DND-41 (cell line): Measurements from ENCODE around the gene LTB4R.

ENCODE experiments used
- ATAC-seq: fragments of 200-7000 bp; cut with Tn5 transposase; 3 replicates; pipeline ENCODE4 v1.9.1; 2021; ENCODE audit warnings: low read depth; ENCODE audit not compliant: insufficient read depth
- DNase-seq: peaks from one replicate; pipeline ENCODE4 v3.0.0-alpha.2; 2020
- H2AFZ ChIP-seq: 2 replicates; pipeline ENCODE4 v1.6.0; 2012; ENCODE audit warnings: low read depth, low read length
- H3K27ac ChIP-seq: 2 replicates; pipeline ENCODE4 v1.5.1; 2012; ENCODE audit warnings: low read length, inconsistent platforms
- H3K27me3 ChIP-seq: fragments of 200-600 bp; sonication (generic); 2 replicates; pipeline ENCODE4 v1.6.0; 2012; ENCODE audit warnings: low read length, mild to moderate bottlenecking, inconsistent platforms; ENCODE audit not compliant: insufficient read depth, poor library complexity
- H3K36me3 ChIP-seq: 2 replicates; pipeline ENCODE4 v1.5.1; 2012; ENCODE audit warnings: low read length, inconsistent platforms; ENCODE audit not compliant: insufficient read depth
- H3K4me1 ChIP-seq: 2 replicates; pipeline ENCODE4 v1.5.1; 2012; ENCODE audit warnings: mild to moderate bottlenecking, low read length; ENCODE audit not compliant: insufficient read depth
- H3K4me2 ChIP-seq: 2 replicates; pipeline ENCODE4 v1.6.0; 2012; ENCODE audit warnings: mild to moderate bottlenecking, moderate library complexity, low read length, inconsistent platforms; ENCODE audit not compliant: insufficient read depth
- H3K4me3 ChIP-seq, 2 experiments: fragments of 200-600 bp in 1 of 2; shearing (Covaris generic) in 1 of 2; 2 replicates each; pipeline ENCODE4 v1.5.1; 2012 to 2016; ENCODE audit warnings: inconsistent platforms in 2 of 2, low read length in 2 of 2, mild to moderate bottlenecking in 2 of 2, low read depth in 1 of 2, moderate library complexity in 1 of 2
- H3K79me2 ChIP-seq: 2 replicates; pipeline ENCODE4 v1.6.0; 2012; ENCODE audit warnings: low read length, inconsistent platforms; ENCODE audit not compliant: insufficient read depth
- H3K9ac ChIP-seq: 2 replicates; pipeline ENCODE4 v1.6.0; 2012; ENCODE audit warnings: low read depth, mild to moderate bottlenecking, inconsistent platforms, low read length, moderate library complexity
- H3K9me3 ChIP-seq: 2 replicates; pipeline ENCODE4 v1.5.1; 2012; ENCODE audit warnings: low read length, moderate library complexity, mild to moderate bottlenecking, inconsistent platforms; ENCODE audit not compliant: insufficient read depth, severe bottlenecking
- H4K20me1 ChIP-seq: 2 replicates; pipeline ENCODE4 v1.6.0; 2012; ENCODE audit warnings: low read length; ENCODE audit not compliant: insufficient read depth
- CTCF ChIP-seq: IDR thresholded peaks from 2 replicates; pipeline ENCODE4 v1.5.1; 2012; ENCODE audit warnings: borderline replicate concordance, low read length, moderate library complexity, mild to moderate bottlenecking; ENCODE audit not compliant: poor library complexity, severe bottlenecking; ENCODE audit errors: extremely low read depth
- EZH2 ChIP-seq: IDR thresholded peaks from 3 replicates; pipeline ENCODE4 v1.6.1; 2012; ENCODE audit warnings: borderline replicate concordance, low read depth, mild to moderate bottlenecking, moderate library complexity, low read length, inconsistent platforms; ENCODE audit not compliant: severe bottlenecking

The LTB4R gene

GRCh38 chr14:24263848-24264247 lies 47.5 kb upstream of the LTB4R start:
- Histone ChIP-seq H4K20me1 (no peaks in the 10 kb centered on the region), H2AFZ (no peak overlapping the region), H3K9me3 (no peaks in the 10 kb centered on the region), H3K27me3 (no peaks in the 10 kb centered on the region), H3K4me3 (no peak overlapping the region), H3K4me1 (no peaks in the 10 kb centered on the region), H3K36me3 (peaks cover 14% of the 10 kb centered on the region; the same call in 1 of the 2 replicates), H3K27ac (no peak overlapping the region), H3K9ac (no peak overlapping the region), H3K4me2 (no peak overlapping the region), H3K79me2 (no peaks in the 10 kb centered on the region)
- no peak for ATAC-seq
- no peak for DNase-seq
- no peak for TF ChIP-seq CTCF
- TF ChIP-seq EZH2 = no peak

DNA sequence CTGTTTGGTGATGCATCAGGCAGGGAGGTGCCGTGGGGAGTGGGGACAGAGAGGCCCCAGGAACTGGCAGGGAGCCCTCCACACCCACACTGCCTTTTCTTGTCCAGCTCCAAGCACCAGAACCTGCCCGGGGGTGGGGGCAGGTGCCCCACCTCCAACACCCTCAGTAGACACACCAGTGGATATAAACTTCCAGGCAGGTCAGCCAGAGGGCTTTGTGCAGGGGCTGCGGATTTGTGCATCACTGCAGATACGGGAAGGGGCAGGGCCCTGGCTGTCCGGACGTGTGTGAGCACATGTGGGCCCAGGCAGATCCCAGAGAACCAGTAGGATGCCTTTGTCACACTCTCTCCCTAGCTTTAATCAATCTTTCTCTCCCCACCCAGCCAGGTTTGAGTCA lies 47.0 kb upstream of the LTB4R start:
- Histone ChIP-seq H3K36me3 (peaks cover 14% of the 10 kb centered on the region; the same call in 1 of the 2 replicates), H3K27ac (no peak overlapping the region), H4K20me1 (no peaks in the 10 kb centered on the region), H3K4me3 (no peak overlapping the region), H3K4me2 (no peak overlapping the region), H3K9me3 (no peaks in the 10 kb centered on the region), H3K27me3 (no peaks in the 10 kb centered on the region), H3K9ac (no peak overlapping the region), H3K4me1 (no peaks in the 10 kb centered on the region), H3K79me2 (no peaks in the 10 kb centered on the region), H2AFZ (no peak overlapping the region)
- DNase-seq (no peak), ATAC-seq (no peak; the same call in 2 of the 3 replicates)
- TF ChIP-seq EZH2 (no peak), CTCF (no peak)

DNA sequence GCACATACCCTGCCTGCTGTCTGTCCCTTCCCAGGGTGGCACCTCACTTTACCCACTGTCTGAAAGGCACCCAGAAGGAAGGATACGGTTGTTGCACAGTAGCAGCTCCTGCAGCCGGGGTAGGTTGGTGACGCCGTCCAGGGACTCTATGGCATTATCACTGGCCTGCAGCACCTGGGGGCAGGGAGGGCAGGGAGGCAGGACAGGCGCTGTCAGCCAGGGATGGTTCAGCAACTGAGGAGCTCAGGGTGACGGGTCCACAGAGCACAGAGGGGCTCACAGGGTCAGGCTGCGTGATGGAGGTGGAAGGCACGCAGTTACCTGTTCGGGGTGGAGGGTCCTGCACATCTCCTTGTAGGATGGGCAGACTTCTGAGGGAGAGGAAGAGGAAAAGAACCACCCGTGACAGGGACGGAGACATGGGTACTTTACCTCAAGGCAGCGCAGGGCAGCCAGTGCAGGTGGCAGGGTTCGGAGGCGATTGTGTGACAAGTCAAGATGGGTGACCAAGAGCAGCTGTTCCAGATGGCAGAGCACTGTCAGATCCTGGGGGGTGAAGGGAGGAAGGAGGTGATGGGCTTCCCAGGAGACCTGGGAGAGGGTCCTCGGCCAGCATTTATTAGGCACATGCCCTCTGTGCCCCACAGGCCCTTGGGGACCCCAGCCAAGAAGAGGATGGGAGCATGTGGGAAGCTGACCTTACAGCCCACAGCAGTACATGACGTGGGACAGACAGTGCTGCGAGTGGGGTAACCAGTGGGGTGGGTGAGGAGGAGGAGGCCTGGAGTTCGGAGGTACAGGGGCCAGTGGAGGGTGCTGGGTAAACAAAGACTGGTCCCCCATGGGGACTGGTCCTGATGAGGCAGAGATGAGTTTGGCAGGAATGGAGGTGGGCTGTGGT lies 44.7 kb upstream of the LTB4R start:
- Histone ChIP-seq H3K4me3 (no peak overlapping the region), H3K27ac (no peak overlapping the region), H3K9me3 (no peaks in the 10 kb centered on the region), H3K4me1 (peaks cover 14% of the 10 kb centered on the region), H2AFZ (no peak overlapping the region), H3K4me2 (no peak overlapping the region), H3K9ac (no peak overlapping the region), H3K79me2 (0 out of 2 replicates have a peak, but pooled peaks cover under 1% of the 10 kb centered on the region), H3K27me3 (no peaks in the 10 kb centered on the region), H4K20me1 (no peaks in the 10 kb centered on the region), H3K36me3 (peaks cover 14% of the 10 kb centered on the region; the same call in 1 of the 2 replicates)
- DNase-seq = no peak
- no peak for TF ChIP-seq EZH2
- TF ChIP-seq CTCF = no peak
- ATAC-seq = no peak
